Measurements from ENCODE around the gene TARS1. TPM values are rescaled to one million over a fixed set of nuclear protein-coding genes. Genes with fewer than 3 reads are reported as not detected.

The TARS1 gene
- total RNA-seq, 1 experiment from 2014 or later = 304 TPM

DNA sequence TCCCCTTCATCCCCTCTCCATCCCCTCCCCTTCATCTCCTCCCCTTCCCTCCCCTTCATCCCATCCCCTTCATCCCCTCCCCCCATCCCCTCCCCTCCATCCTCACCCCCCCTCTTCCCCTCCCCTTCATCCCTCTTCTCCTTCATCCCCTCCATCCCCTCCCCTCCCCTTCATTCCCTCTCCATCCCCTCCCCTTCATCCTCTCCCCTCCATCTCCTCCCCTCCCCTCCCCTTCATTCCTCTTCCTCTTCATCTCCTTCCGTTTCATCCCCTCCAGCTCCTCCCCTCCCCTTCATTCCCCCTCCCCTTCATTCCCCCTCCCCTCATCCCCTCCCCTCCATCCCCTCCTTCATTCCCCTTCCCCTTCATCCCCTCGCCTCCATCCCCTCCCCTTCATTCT, 40.1 kb downstream of the TARS1 start:
- no peak overlapping the region for H3K27ac Mint-ChIP-seq
- ChIA-PET CTCF (no interaction called here), POLR2A (no interaction called here)
- H3K36me3 Mint-ChIP-seq = peaks cover 30% of the 10 kb centered on the region
- DNase-seq (ENCODE audit: low spot score) (no peak), ATAC-seq (no peak)
- H3K9me3 Mint-ChIP-seq = no peaks in the 10 kb centered on the region
- TF ChIP-seq, protein P1, sequence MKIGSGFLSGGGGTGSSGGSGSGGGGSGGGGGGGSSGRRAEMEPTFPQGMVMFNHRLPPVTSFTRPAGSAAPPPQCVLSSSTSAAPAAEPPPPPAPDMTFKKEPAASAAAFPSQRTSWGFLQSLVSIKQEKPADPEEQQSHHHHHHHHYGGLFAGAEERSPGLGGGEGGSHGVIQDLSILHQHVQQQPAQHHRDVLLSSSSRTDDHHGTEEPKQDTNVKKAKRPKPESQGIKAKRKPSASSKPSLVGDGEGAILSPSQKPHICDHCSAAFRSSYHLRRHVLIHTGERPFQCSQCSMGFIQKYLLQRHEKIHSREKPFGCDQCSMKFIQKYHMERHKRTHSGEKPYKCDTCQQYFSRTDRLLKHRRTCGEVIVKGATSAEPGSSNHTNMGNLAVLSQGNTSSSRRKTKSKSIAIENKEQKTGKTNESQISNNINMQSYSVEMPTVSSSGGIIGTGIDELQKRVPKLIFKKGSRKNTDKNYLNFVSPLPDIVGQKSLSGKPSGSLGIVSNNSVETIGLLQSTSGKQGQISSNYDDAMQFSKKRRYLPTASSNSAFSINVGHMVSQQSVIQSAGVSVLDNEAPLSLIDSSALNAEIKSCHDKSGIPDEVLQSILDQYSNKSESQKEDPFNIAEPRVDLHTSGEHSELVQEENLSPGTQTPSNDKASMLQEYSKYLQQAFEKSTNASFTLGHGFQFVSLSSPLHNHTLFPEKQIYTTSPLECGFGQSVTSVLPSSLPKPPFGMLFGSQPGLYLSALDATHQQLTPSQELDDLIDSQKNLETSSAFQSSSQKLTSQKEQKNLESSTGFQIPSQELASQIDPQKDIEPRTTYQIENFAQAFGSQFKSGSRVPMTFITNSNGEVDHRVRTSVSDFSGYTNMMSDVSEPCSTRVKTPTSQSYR (CRISPR knock-in tag; IDR thresholded peaks at IDR 0.05) = no peak
- TF ChIP-seq KAT7 (CRISPR knock-in tag; IDR thresholded peaks at IDR 0.05; ENCODE audit: borderline replicate concordance) (no peak), MYBL2 (CRISPR knock-in tag; IDR thresholded peaks at IDR 0.05) (no peak), GABPB1 (CRISPR knock-in tag; IDR thresholded peaks at IDR 0.05) (no peak), IRF2 (CRISPR knock-in tag; IDR thresholded peaks at IDR 0.05; ENCODE audit: borderline replicate concordance, low read depth) (no peak), CBFB (CRISPR knock-in tag; IDR thresholded peaks at IDR 0.05; ENCODE audit: low read depth) (no peak), ETV6 (CRISPR knock-in tag; IDR thresholded peaks at IDR 0.05) (no peak), SMAD3 (CRISPR knock-in tag; IDR thresholded peaks at IDR 0.05; ENCODE audit: borderline replicate concordance) (no peak), ZNF219 (CRISPR knock-in tag; IDR thresholded peaks at IDR 0.05; ENCODE audit: borderline replicate concordance) (no peak), RORB (CRISPR knock-in tag; IDR thresholded peaks at IDR 0.05) (no peak), TEAD4 (CRISPR knock-in tag; IDR thresholded peaks at IDR 0.05) (no peak), CREM (CRISPR knock-in tag; IDR thresholded peaks at IDR 0.05) (no peak), NR2C2 (CRISPR knock-in tag; IDR thresholded peaks at IDR 0.05) (no peak), FOXP1 (CRISPR knock-in tag; IDR thresholded peaks at IDR 0.05; ENCODE audit: borderline replicate concordance) (no peak)
- TF ChIP-seq, protein P2, sequence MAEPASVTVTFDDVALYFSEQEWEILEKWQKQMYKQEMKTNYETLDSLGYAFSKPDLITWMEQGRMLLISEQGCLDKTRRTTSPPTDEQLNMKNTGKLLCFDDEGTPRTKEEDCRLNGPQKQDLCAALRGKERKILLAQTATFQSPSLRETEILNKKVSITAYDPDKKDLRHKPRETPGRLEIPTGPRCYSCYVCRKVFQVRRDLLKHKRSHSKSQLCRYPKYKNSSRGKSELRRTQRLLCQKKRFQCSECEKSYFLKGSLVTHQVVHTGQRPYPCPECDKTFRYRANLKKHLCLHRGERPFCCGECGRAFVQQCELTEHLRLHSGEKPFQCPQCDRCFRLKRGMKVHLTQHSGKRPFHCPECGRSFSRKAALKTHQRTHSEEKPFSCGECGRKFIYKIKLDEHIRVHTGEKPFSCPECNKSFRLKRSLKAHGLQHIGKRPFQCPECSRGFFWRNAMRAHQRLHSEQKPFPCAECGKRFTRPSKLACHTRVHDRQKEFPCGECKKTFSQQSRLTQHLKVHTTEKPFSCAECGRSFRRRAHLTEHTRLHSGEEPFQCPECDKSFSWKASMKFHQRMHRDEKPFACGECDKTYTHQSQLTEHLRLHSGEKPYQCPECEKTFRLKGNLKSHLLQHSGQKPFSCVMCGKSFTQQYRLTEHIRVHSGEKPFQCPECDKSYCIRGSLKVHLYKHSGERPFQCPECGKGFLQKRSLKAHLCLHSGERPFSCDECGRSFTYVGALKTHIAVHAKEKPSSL (CRISPR knock-in tag; conservative IDR thresholded peaks at IDR 0.05) = no peak
- TF ChIP-seq, protein P3, sequence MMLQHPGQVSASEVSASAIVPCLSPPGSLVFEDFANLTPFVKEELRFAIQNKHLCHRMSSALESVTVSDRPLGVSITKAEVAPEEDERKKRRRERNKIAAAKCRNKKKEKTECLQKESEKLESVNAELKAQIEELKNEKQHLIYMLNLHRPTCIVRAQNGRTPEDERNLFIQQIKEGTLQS (CRISPR knock-in tag; conservative IDR thresholded peaks at IDR 0.05) = no peak
- TF ChIP-seq, protein P4, sequence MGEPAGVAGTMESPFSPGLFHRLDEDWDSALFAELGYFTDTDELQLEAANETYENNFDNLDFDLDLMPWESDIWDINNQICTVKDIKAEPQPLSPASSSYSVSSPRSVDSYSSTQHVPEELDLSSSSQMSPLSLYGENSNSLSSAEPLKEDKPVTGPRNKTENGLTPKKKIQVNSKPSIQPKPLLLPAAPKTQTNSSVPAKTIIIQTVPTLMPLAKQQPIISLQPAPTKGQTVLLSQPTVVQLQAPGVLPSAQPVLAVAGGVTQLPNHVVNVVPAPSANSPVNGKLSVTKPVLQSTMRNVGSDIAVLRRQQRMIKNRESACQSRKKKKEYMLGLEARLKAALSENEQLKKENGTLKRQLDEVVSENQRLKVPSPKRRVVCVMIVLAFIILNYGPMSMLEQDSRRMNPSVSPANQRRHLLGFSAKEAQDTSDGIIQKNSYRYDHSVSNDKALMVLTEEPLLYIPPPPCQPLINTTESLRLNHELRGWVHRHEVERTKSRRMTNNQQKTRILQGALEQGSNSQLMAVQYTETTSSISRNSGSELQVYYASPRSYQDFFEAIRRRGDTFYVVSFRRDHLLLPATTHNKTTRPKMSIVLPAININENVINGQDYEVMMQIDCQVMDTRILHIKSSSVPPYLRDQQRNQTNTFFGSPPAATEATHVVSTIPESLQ (CRISPR knock-in tag; IDR thresholded peaks at IDR 0.05) = no peak
- TF ChIP-seq, protein P5, sequence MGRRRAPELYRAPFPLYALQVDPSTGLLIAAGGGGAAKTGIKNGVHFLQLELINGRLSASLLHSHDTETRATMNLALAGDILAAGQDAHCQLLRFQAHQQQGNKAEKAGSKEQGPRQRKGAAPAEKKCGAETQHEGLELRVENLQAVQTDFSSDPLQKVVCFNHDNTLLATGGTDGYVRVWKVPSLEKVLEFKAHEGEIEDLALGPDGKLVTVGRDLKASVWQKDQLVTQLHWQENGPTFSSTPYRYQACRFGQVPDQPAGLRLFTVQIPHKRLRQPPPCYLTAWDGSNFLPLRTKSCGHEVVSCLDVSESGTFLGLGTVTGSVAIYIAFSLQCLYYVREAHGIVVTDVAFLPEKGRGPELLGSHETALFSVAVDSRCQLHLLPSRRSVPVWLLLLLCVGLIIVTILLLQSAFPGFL (CRISPR knock-in tag; IDR thresholded peaks at IDR 0.05; ENCODE audit: borderline replicate concordance) = no peak
- TF ChIP-seq, protein P6, sequence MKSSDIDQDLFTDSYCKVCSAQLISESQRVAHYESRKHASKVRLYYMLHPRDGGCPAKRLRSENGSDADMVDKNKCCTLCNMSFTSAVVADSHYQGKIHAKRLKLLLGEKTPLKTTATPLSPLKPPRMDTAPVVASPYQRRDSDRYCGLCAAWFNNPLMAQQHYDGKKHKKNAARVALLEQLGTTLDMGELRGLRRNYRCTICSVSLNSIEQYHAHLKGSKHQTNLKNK (CRISPR knock-in tag; IDR thresholded peaks at IDR 0.05) = no peak
- peaks cover 9% of the 10 kb centered on the region for H3K27me3 Mint-ChIP-seq (ENCODE audit: low read depth)
- H3K4me3 Mint-ChIP-seq = no peak overlapping the region
- peaks cover 45% of the 10 kb centered on the region for H3K4me1 Mint-ChIP-seq

Data from WTC11 (cell line).